ENCODE data around the gene SLC26A9. TPM values are rescaled to one million over a fixed set of nuclear protein-coding genes. Genes with fewer than 3 reads are reported as not detected.

The SLC26A9 gene
- total RNA-seq, 1 experiment from 2014 or later: not detected

- CTCF ChIA-PET: interaction anchor here (0.6 kb wide), 1 partner anchor 94 kb away, joined by 6 read pairs; no protein-coding TSS in a partner anchor
- BruUV-seq (replicated peaks): no TSS peak
These were observed 27.8 kb upstream of the SLC26A9 start for GRCh38 chr1:205971082-205971481.

DNA sequence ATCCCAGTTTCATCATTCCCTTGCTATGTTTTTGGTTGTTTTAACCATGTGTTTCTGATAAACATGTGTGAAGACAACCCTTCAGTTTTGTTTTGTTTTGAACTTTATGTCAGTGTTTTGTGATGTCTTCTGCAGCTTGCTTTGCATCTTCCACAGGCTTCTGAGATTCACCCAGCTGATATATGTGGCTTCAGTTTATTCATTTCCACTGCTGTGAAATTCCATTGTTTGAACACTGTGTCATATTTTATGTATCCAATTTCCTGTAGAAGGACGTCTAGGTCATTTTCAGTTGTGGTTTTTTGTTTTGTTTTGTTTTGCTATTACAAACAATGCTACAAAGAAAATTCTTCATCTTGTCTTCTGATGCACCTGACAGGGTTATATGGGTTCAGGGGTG lies 27.2 kb upstream of the SLC26A9 start:
- no peak overlapping the region for H3K4me3 ChIP-seq (ENCODE audit: low read depth in 2 of 2, low read length in 2 of 2)
- in situ Hi-C loops (cut with HindIII; ENCODE audit: low pct_unique_long_range_greater_than_20kb, low sequenced_read_pairs): no loop called here
- no peaks in the 10 kb centered on the region for H3K4me1 ChIP-seq (ENCODE audit: control insufficient read depth, insufficient read depth, low read length)
- no peak for DNase-seq (ENCODE audit: low read depth, low spot score)
- H3K27me3 ChIP-seq (ENCODE audit: control insufficient read depth, insufficient read depth, low read length): no peaks in the 10 kb centered on the region
- no peaks in the 10 kb centered on the region for H3K36me3 ChIP-seq (ENCODE audit: control insufficient read depth, insufficient read depth, low read length)
- no TSS peak for BruUV-seq (replicated peaks)
- ATAC-seq: no peak; the same call in 1 of the 2 replicates
- TF ChIP-seq TCF7L2 (IDR thresholded peaks at IDR 0.05; ENCODE audit: low read depth, low read length): no peak
- TF ChIP-seq SIN3A (IDR thresholded peaks at IDR 0.05; ENCODE audit: borderline replicate concordance, insufficient read depth, low read depth, low read length): no peak
- no peak for TF ChIP-seq CTCF (IDR thresholded peaks at IDR 0.05)
- no peak for TF ChIP-seq REST (IDR thresholded peaks at IDR 0.05; ENCODE audit: insufficient read depth in 1 of 2, low read depth in 2 of 2, low read length in 1 of 2)
- TF ChIP-seq POLR2AphosphoS5 (IDR thresholded peaks at IDR 0.05; ENCODE audit: low read depth, low read length): no peak
- H3K27ac ChIP-seq (ENCODE audit: low read length): no peak overlapping the region
- intact Hi-C loops (cut with micrococcal nuclease; ENCODE audit: unreplicated experiment): no loop called here
- ChIA-PET CTCF (interaction anchor here (0.6 kb wide), 1 partner anchor 93 kb away, joined by 6 read pairs; no protein-coding TSS in a partner anchor), POLR2A (no interaction called here)
- H3K9me3 ChIP-seq (ENCODE audit: control insufficient read depth, insufficient read depth, low read depth, low read length): no peaks in the 10 kb centered on the region

More at GRCh38 chr1:205971082-205971481, 27.8 kb upstream of the SLC26A9 start:
- no peak overlapping the region for H3K4me3 ChIP-seq (ENCODE audit: low read depth in 2 of 2, low read length in 2 of 2)
- H3K4me1 ChIP-seq (ENCODE audit: control insufficient read depth, insufficient read depth, low read length): no peaks in the 10 kb centered on the region
- TF ChIP-seq CTCF (IDR thresholded peaks at IDR 0.05) (no peak), POLR2AphosphoS5 (IDR thresholded peaks at IDR 0.05; ENCODE audit: low read depth, low read length) (no peak), TCF7L2 (IDR thresholded peaks at IDR 0.05; ENCODE audit: low read depth, low read length) (no peak), REST (IDR thresholded peaks at IDR 0.05; ENCODE audit: insufficient read depth in 1 of 2, low read depth in 2 of 2, low read length in 1 of 2) (no peak), SIN3A (IDR thresholded peaks at IDR 0.05; ENCODE audit: borderline replicate concordance, insufficient read depth, low read depth, low read length) (no peak)
- POLR2A ChIA-PET: no interaction called here
- DNase-seq (ENCODE audit: low read depth, low spot score) (no peak), ATAC-seq (no peak)
- in situ Hi-C loops (cut with HindIII; ENCODE audit: low pct_unique_long_range_greater_than_20kb, low sequenced_read_pairs): no loop called here
- no peaks in the 10 kb centered on the region for H3K27me3 ChIP-seq (ENCODE audit: control insufficient read depth, insufficient read depth, low read length)
- intact Hi-C loops (cut with micrococcal nuclease; ENCODE audit: unreplicated experiment): no loop called here
- H3K9me3 ChIP-seq (ENCODE audit: control insufficient read depth, insufficient read depth, low read depth, low read length): no peaks in the 10 kb centered on the region
- no peaks in the 10 kb centered on the region for H3K36me3 ChIP-seq (ENCODE audit: control insufficient read depth, insufficient read depth, low read length)
- H3K27ac ChIP-seq (ENCODE audit: low read length): no peak overlapping the region
